CD14-positive monocyte (primary cell): Measurements from ENCODE around the gene HOXB5. TPM values are rescaled to one million over a fixed set of nuclear protein-coding genes. Genes with fewer than 3 reads are reported as not detected.

Experiments
- DNase-seq, 3 donors: peaks; one replicate each; pipeline ENCODE4 v3.0.0-alpha.2; 2011 to 2022
- H2AFZ ChIP-seq: 2 replicates; pipeline ENCODE4 v1.6.0; 2012; ENCODE audit warnings: mild to moderate bottlenecking, low read depth, low read length, inconsistent platforms; ENCODE audit not compliant: insufficient read depth, poor library complexity, severe bottlenecking
- H3K27ac ChIP-seq, 2 donors: 1 replicate in 1 of 2; 2 replicates in 1 of 2; pipeline ENCODE4 v1.5.1; 2012 to 2013; ENCODE audit warnings: low read length in 2 of 2, control low read depth in 1 of 2, inconsistent platforms in 1 of 2, low read depth in 1 of 2, mild to moderate bottlenecking in 1 of 2
- H3K27me3 ChIP-seq, 2 donors: one replicate each; pipeline versions ENCODE4 v1.6.0 to v1.6.1; 2011 to 2013; ENCODE audit warnings: low read length in 2 of 2; ENCODE audit not compliant: control insufficient read depth in 2 of 2, insufficient read depth in 2 of 2
- H3K36me3 ChIP-seq, 2 donors: replicated peaks in 1 of 2; 1 replicate in 1 of 2; 2 replicates in 1 of 2; pipeline versions ENCODE4 v1.5.1 to v1.6.1; 2012 to 2013; ENCODE audit warnings: low read length in 2 of 2, control low read depth in 1 of 2, inconsistent platforms in 1 of 2, mild to moderate bottlenecking in 1 of 2; ENCODE audit not compliant: insufficient read depth in 2 of 2, control insufficient read depth in 1 of 2
- H3K4me1 ChIP-seq, 2 donors: 1 replicate in 1 of 2; 2 replicates in 1 of 2; pipeline versions ENCODE4 v1.5.1 to v1.6.1; 2012 to 2013; ENCODE audit warnings: low read length in 2 of 2, control low read depth in 1 of 2, inconsistent platforms in 1 of 2, mild to moderate bottlenecking in 1 of 2, moderate library complexity in 1 of 2; ENCODE audit not compliant: insufficient read depth in 2 of 2, control insufficient read depth in 1 of 2
- H3K4me2 ChIP-seq: replicated peaks from 2 replicates; pipeline ENCODE3; 2012; ENCODE audit warnings: low read length, moderate library complexity, mild to moderate bottlenecking; ENCODE audit not compliant: poor library complexity, severe bottlenecking; ENCODE audit errors: extremely low read depth
- H3K4me3 ChIP-seq, 3 experiments: fragments of 200-600 bp in 1 of 3; sonication (generic) in 1 of 3; replicated peaks in 1 of 3; 1 replicate in 2 of 3; 2 replicates in 1 of 3; pipeline ENCODE4 v1.5.1; 2011 to 2013; ENCODE audit warnings: low read length in 3 of 3, mild to moderate bottlenecking in 3 of 3, control low read depth in 2 of 3, low read depth in 2 of 3, inconsistent platforms in 1 of 3, moderate library complexity in 1 of 3
- H3K79me2 ChIP-seq: 2 replicates; pipeline ENCODE4 v1.6.0; 2012; ENCODE audit warnings: mild to moderate bottlenecking, control low read depth, inconsistent platforms, low read length, moderate library complexity; ENCODE audit not compliant: insufficient read depth
- H3K9ac ChIP-seq: 2 replicates; pipeline ENCODE4 v1.6.0; 2017; ENCODE audit warnings: low read length, mild to moderate bottlenecking; ENCODE audit not compliant: insufficient read depth, poor library complexity, severe bottlenecking
- H3K9me3 ChIP-seq, 2 donors: replicated peaks in 1 of 2; 1 replicate in 1 of 2; 2 replicates in 1 of 2; pipeline versions ENCODE4 v1.5.1 to v1.6.1; 2012 to 2013; ENCODE audit warnings: low read length in 2 of 2, control low read depth in 1 of 2; ENCODE audit not compliant: control insufficient read depth in 1 of 2, insufficient read depth in 1 of 2
- H4K20me1 ChIP-seq: 2 replicates; pipeline ENCODE4 v1.6.0; 2012; ENCODE audit warnings: mild to moderate bottlenecking, low read length, control low read depth, moderate library complexity; ENCODE audit not compliant: insufficient read depth
- H3K27ac Mint-ChIP-seq, 7 donors: one replicate each; pipeline ENCODE4 v1.8.0; 2020; ENCODE audit warnings: mild to moderate bottlenecking in 7 of 7, mixed read lengths in 7 of 7, moderate library complexity in 6 of 7, inconsistent platforms in 2 of 7
- H3K27me3 Mint-ChIP-seq, 3 donors: one replicate each; pipeline ENCODE4 v1.8.0; 2021 to 2022; ENCODE audit warnings: low read depth in 3 of 3, mild to moderate bottlenecking in 3 of 3, mixed read lengths in 3 of 3, moderate library complexity in 3 of 3, inconsistent platforms in 1 of 3
- H3K36me3 Mint-ChIP-seq, 2 donors: one replicate each; pipeline ENCODE4 v1.8.0; 2020; ENCODE audit warnings: mixed read lengths in 2 of 2, inconsistent platforms in 1 of 2, mild to moderate bottlenecking in 1 of 2
- H3K4me1 Mint-ChIP-seq: one replicate; pipeline ENCODE4 v1.8.0; 2020; ENCODE audit warnings: mild to moderate bottlenecking, mixed read lengths
- H3K4me3 Mint-ChIP-seq, 2 donors: one replicate each; pipeline ENCODE4 v1.8.0; 2020; ENCODE audit warnings: mild to moderate bottlenecking in 2 of 2, mixed read lengths in 2 of 2, moderate library complexity in 1 of 2
- H3K9me3 Mint-ChIP-seq, 7 donors: one replicate each; pipeline ENCODE4 v1.8.0; 2020 to 2022; ENCODE audit warnings: mixed read lengths in 7 of 7, mild to moderate bottlenecking in 6 of 7, moderate library complexity in 6 of 7, inconsistent platforms in 2 of 7
- WGBS: methylation state at CpG from one replicate; pipeline ENCODE4 v1.1.5; 2013; ENCODE audit warnings: missing lambda C conversion rate; ENCODE audit not compliant: insufficient coverage; 5-methylcytosine and 5-hydroxymethylcytosine counted together
- intact Hi-C, 2 donors: fragments of 100-400 bp; cut with micrococcal nuclease; formaldehyde crosslinking; loops; one replicate each; pipeline versions ENCODE4 v1.15.0 to v1.15.1; 2023
- polyA plus RNA-seq, 3 donors: library from polyadenylated mRNA; depleted of rRNA in 1 of 3; unstranded in 2 of 3; stranded (reverse) in 1 of 3; fragments of 300-500 nt in 2 of 3; fragments of >200 nt in 1 of 3; fragmentation: Illumina TruSeq in 2 of 3; gene quantifications; 1 replicate in 2 of 3; 2 replicates in 1 of 3; pipeline ENCODE4 v1.2.3, GENCODE V29; 2012 to 2021
- TF ChIP-seq, protein P1 (sequence below): fragments of 200-600 bp; IDR thresholded peaks from one replicate; pipeline ENCODE4 v1.8.0; 2022; ENCODE audit warnings: antibody characterized with exemption, mild to moderate bottlenecking

The HOXB5 gene
- polyA plus RNA-seq, 3 donors = not detected

DNA sequence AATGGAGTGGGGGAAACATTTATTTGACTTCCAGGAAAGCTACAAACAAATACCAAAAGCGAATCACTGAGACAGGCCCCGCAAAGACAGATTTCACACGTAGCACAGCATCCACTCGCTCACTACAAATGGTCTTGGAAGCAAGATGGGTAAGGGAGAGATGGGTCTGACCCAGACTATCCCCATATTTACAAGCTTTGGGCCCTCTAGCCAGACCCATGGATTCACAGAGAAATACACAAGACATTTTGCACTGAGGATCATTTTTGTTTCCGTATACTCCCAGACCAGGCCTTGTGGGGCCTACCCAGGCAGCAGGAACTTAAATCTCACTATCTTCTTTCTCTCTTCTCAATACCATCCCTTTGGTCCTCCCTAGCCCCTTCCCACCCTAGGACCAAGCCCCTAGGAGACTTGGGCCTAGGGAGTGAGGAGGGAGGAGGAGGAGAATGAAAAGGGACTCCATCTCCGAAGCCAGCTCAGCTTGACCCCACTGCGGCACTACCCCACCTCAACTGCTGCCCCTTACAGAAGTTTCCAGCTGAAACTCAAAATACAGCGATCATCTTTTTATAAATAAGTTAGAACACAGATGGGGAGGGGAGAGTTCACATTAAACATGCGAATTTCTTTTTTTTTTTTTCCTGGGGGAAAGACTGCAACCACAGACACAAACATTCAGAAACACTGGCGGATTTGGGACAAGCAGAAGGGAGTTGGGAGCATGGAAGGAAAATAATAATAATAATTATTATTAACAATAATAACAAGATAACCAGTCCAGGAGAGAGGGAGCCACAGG, 2.1 kb downstream of the HOXB5 start:
- Histone ChIP-seq H3K9ac (no peak overlapping the region), H3K27ac (no peak overlapping the region), H3K4me1 (peaks cover 23 to 34% of the 10 kb centered on the region in 2 donors), H2AFZ (no peak overlapping the region), H3K27me3 (peaks cover 82 to 100% of the 10 kb centered on the region in 2 donors), H3K4me3 (no peak overlapping the region), H3K9me3 (peaks cover 0 to 20% of the 10 kb centered on the region in 2 donors), H4K20me1 (no peaks in the 10 kb centered on the region), H3K36me3 (no peaks in the 10 kb centered on the region), H3K4me2 (no peak overlapping the region), H3K79me2 (no peaks in the 10 kb centered on the region)
- H3K4me3 Mint-ChIP-seq = peak overlapping the region in 1 of 2 donors; percentile 81
- no peak for DNase-seq
- WGBS = no CpG with 5 or more reads among the region's 10 CpGs
- H3K27ac Mint-ChIP-seq = no peak overlapping the region
- peaks cover 47% of the 10 kb centered on the region for H3K4me1 Mint-ChIP-seq
- peaks cover 0 to 34% (median 13%) of the 10 kb centered on the region in 7 donors for H3K9me3 Mint-ChIP-seq
- intact Hi-C loops = loop anchor here (5.0 kb wide), 2 partner anchors 99 to 254 kb away; no protein-coding TSS in a partner anchor
- peaks cover 99 to 100% (median 100%) of the 10 kb centered on the region in 3 donors for H3K27me3 Mint-ChIP-seq
- H3K36me3 Mint-ChIP-seq = peaks cover 7 to 35% of the 10 kb centered on the region in 2 donors
- TF ChIP-seq, protein P1, sequence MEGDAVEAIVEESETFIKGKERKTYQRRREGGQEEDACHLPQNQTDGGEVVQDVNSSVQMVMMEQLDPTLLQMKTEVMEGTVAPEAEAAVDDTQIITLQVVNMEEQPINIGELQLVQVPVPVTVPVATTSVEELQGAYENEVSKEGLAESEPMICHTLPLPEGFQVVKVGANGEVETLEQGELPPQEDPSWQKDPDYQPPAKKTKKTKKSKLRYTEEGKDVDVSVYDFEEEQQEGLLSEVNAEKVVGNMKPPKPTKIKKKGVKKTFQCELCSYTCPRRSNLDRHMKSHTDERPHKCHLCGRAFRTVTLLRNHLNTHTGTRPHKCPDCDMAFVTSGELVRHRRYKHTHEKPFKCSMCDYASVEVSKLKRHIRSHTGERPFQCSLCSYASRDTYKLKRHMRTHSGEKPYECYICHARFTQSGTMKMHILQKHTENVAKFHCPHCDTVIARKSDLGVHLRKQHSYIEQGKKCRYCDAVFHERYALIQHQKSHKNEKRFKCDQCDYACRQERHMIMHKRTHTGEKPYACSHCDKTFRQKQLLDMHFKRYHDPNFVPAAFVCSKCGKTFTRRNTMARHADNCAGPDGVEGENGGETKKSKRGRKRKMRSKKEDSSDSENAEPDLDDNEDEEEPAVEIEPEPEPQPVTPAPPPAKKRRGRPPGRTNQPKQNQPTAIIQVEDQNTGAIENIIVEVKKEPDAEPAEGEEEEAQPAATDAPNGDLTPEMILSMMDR = no peak

DNA sequence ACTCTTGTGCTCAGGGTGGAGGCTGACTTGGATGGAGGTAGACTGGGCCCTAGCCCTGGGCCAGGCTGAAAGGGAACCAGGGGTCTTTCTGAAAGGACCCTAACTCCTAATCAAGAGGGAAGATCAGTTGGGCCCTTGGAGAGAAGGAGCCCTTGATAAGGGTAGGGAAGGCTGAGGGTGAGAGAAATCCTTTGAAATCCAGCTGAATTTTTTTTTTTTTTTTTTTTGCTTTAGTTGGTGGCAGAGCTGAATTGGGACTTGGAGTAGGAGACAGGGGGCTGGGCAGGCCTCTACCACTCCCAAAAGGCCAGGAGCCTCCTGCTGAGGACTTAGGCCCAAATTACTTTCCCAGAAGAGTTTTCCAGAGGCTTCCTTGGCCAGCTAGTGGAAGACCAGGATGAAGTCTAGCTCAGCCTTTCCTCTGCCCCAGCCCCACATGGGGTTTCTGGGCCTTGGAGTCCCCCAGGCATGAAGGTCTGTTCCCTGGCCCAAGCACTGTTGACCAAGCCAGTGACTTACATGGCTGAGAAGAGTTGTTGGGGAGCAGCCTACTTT, 2.9 kb downstream of the HOXB5 start:
- Histone ChIP-seq H3K27ac (no peak overlapping the region), H3K4me1 (peaks cover 27 to 39% of the 10 kb centered on the region in 2 donors), H3K9ac (no peak overlapping the region), H3K79me2 (no peaks in the 10 kb centered on the region), H3K9me3 (peaks cover 0 to 14% of the 10 kb centered on the region in 2 donors), H3K4me2 (no peak overlapping the region), H3K4me3 (no peak overlapping the region), H2AFZ (no peak overlapping the region), H3K27me3 (peaks cover 83 to 100% of the 10 kb centered on the region in 2 donors), H3K36me3 (no peaks in the 10 kb centered on the region), H4K20me1 (no peaks in the 10 kb centered on the region)
- peaks cover 8 to 40% of the 10 kb centered on the region in 2 donors for H3K36me3 Mint-ChIP-seq
- intact Hi-C loops = loop anchor here (5.0 kb wide), 2 partner anchors 98 to 253 kb away; no protein-coding TSS in a partner anchor
- peaks cover 0 to 34% (median 18%) of the 10 kb centered on the region in 7 donors for H3K9me3 Mint-ChIP-seq
- H3K4me3 Mint-ChIP-seq = peak overlapping the region in 1 of 2 donors; percentile 88
- H3K27me3 Mint-ChIP-seq = peaks cover 100% of the 10 kb centered on the region in 3 donors
- TF ChIP-seq, protein P1 = no peak
- peaks cover 52% of the 10 kb centered on the region for H3K4me1 Mint-ChIP-seq
- DNase-seq = no peak
- no peak overlapping the region for H3K27ac Mint-ChIP-seq
